Testis (tissue), 2 donors: ENCODE results near the gene SLC12A3.

ENCODE experiments used
- CTCF ChIP-seq, 3 experiments: fragments of 450-650 bp in 2 of 3; fragments of 200-600 bp in 1 of 3; sonication (generic) in 1 of 3; IDR thresholded peaks; one replicate each; pipeline ENCODE4 v1.5.1; 2016 to 2019; ENCODE audit warnings: antibody characterized with exemption in 3 of 3, mild to moderate bottlenecking in 2 of 3, moderate library complexity in 1 of 3
- POLR2A ChIP-seq: fragments of 450-650 bp; IDR thresholded peaks from one replicate; pipeline ENCODE4 v1.6.1; 2017; ENCODE audit warnings: antibody characterized with exemption, mild to moderate bottlenecking, moderate library complexity

- TF ChIP-seq CTCF (IDR thresholded peaks at IDR 0.05) (no peak), POLR2A (no peak)
Observed at GRCh38 chr16:56856876-56857447, 8.0 kb upstream of the SLC12A3 start.
